Measurements from ENCODE around the gene RUNDC3A. TPM values are rescaled to one million over a fixed set of nuclear protein-coding genes. Genes with fewer than 3 reads are reported as not detected.

Gene RUNDC3A
- total and polyA plus RNA-seq, 2 of the 13 experiments (the other 11 are each of a cell fraction or from before 2014, with no cell fraction given), result 0.25 TPM; not detected in 1

DNA sequence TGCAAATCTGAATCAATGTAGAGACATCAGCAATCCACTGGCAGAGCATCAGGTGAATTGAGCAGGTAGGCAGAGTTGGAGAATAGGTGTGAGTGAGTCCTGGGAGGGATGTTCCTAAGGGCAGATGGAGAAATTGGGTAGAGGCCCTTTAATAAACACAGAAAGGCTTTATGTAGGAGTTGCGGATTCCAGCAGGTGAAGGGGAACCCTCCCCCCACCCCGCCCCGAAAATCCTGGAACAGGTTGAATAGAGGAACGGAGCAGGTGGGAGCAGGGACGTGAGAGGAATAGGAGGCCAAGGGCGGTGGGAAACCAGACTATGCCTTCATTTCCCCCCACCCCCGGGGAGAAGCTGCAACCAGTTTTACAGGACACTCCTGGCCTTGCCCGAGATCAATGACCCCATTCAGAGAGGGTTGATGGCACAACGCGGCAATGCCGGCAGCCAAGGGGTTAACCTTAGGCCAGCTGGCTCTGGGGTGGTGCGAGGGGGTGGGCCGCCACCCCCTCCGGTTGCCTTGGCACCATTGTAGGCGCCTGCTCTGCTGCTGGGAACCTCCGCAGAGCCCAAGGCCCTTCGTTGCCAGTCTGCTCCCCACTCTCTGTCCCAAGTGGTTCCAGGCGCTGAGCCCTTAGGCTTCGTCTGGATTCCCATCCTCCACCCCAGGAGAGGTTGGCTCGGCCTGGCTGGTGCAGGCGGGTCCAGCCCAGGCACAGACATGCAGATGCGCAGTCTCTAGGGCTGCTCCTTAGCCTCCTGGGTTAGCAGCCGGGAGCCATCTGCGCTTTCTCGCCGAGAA is 814 bp upstream of the RUNDC3A start (continued):
- TF ChIP-seq RARG (CRISPR knock-in tag; IDR thresholded peaks at IDR 0.05; ENCODE audit: low read depth), result no peak
- TF ChIP-seq, protein P1, sequence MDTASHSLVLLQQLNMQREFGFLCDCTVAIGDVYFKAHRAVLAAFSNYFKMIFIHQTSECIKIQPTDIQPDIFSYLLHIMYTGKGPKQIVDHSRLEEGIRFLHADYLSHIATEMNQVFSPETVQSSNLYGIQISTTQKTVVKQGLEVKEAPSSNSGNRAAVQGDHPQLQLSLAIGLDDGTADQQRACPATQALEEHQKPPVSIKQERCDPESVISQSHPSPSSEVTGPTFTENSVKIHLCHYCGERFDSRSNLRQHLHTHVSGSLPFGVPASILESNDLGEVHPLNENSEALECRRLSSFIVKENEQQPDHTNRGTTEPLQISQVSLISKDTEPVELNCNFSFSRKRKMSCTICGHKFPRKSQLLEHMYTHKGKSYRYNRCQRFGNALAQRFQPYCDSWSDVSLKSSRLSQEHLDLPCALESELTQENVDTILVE (CRISPR knock-in tag; IDR thresholded peaks at IDR 0.05), result no peak
- no peak for TF ChIP-seq ERF (CRISPR knock-in tag; IDR thresholded peaks at IDR 0.05)
- no peak for TF ChIP-seq KDM4B (CRISPR knock-in tag; IDR thresholded peaks at IDR 0.05)
- TF ChIP-seq SNAI1 (CRISPR knock-in tag; IDR thresholded peaks at IDR 0.05; ENCODE audit: borderline replicate concordance), result no peak
- TF ChIP-seq PCBP1 (IDR thresholded peaks at IDR 0.05; ENCODE audit: borderline replicate concordance, low read depth, low read length), result 0 out of 2 replicates have a peak, but pooled peaks have one; percentile 60
- TF ChIP-seq ZNF496 (CRISPR knock-in tag; IDR thresholded peaks at IDR 0.05; ENCODE audit: insufficient replicate concordance), result no peak
- no peak for TF ChIP-seq NFE2L2 (IDR thresholded peaks at IDR 0.05; ENCODE audit: low read length)
- 0 out of 2 replicates have a peak, but pooled peaks have one; percentile 3 for TF ChIP-seq ARHGAP35 (CRISPR knock-in tag; IDR thresholded peaks at IDR 0.05; ENCODE audit: borderline replicate concordance)

DNA sequence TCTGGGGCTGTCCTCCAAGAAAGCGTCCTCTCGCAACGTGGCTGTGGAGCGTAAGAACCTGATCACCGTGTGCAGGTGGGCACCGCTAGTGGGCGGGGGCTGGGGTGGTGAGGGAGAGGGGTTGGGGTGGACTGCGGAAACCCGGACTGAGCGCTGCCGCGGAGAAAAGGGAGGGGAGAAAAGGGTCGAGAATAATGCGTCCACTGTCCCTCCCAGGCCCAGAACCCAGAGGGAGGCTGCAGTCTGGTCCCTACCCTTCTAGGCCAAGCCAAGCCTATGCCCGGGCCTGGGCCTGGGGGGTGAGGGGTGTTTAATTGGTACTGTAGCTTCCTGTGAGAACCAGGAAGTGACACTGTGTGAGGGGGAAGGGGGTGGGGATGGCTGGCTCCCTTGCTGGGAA is 464 bp downstream of the RUNDC3A start:
- no TSS peak for BruUV-seq (replicated peaks)
- Histone ChIP-seq H3K27ac (ENCODE audit: extremely low read length, insufficient read depth, low read length) (no peak overlapping the region), H3K9me3 (ENCODE audit: low read length) (no peaks in the 10 kb centered on the region), H3K79me2 (ENCODE audit: insufficient read depth, low read length) (no peaks in the 10 kb centered on the region), H2AFZ (ENCODE audit: low read length) (no peak overlapping the region), H3K27me3 (ENCODE audit: control insufficient read depth in 1 of 2, insufficient read depth in 2 of 2, low read length in 2 of 2) (peaks cover 1 to 28% of the 10 kb centered on the region in 2 experiments; a peak in 4 of 5 replicates), H3K4me1 (ENCODE audit: insufficient read depth, low read length) (peaks cover 48% of the 10 kb centered on the region), H3K9ac (ENCODE audit: insufficient read depth, low read depth, low read length) (no peak overlapping the region), H3K4me3 (replicated peaks in 1 of 3; ENCODE audit: insufficient read depth in 1 of 3, low read depth in 2 of 3, low read length in 3 of 3) (peak overlapping the region; percentile 23 to 68 (median 38); a peak in 4 of 6 replicates), H4K20me1 (ENCODE audit: insufficient read depth, low read length) (no peaks in the 10 kb centered on the region), H3K4me2 (ENCODE audit: low read depth, low read length) (no peak overlapping the region; the same call in none of the 2 replicates), H3K36me3 (replicated peaks in 1 of 2; ENCODE audit: control insufficient read depth in 1 of 2, insufficient read depth in 2 of 2, low read length in 2 of 2) (no peaks in the 10 kb centered on the region)
- ChIA-PET CTCF (ENCODE audit: low intra/inter-chr PET ratio, low total read pairs) (no interaction called here), POLR2A (interaction anchor here (0.7 to 1.2 kb wide), 5 partner anchors 10 to 110 kb away, joined by 3 to 6 read pairs (median 3); partner anchors contain the start of genes ATXN7L3 and GRN)
- FAIRE-seq (no peak), ATAC-seq (peak; percentile 2; the same call in 2 of the 3 replicates), DNase-seq (ENCODE audit: low spot score) (no peak)
- intact Hi-C loops (cut with micrococcal nuclease; ENCODE audit: unreplicated experiment) (no loop called here), in situ Hi-C loops (cut with HindIII; ENCODE audit: extremely low pct_ligation_motif_present, low pct_unique_long_range_greater_than_20kb) (no loop called here)
- 36% methylated on average over 15 of the region's 15 CpGs for WGBS (ENCODE audit: low lambda C conversion rate)
- TF ChIP-seq, protein P2, sequence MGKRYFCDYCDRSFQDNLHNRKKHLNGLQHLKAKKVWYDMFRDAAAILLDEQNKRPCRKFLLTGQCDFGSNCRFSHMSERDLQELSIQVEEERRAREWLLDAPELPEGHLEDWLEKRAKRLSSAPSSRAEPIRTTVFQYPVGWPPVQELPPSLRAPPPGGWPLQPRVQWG (CRISPR knock-in tag; IDR thresholded peaks at IDR 0.05; ENCODE audit: borderline replicate concordance, low read depth), result no peak
- TF ChIP-seq ZNF546 (CRISPR knock-in tag; conservative IDR thresholded peaks at IDR 0.05), result 0 out of 2 replicates have a peak, but pooled peaks have one; percentile 10
- 0 out of 2 replicates have a peak, but pooled peaks have one; percentile 5 for TF ChIP-seq ZNF761 (CRISPR knock-in tag; conservative IDR thresholded peaks at IDR 0.05)
